ENCODE data around the gene HLTF.
"Not testable (repeated sequence)": the region's sequence is repeated elsewhere in the genome, so short reads cannot be mapped to it uniquely, and the experiment has no call there.

The HLTF gene

DNA sequence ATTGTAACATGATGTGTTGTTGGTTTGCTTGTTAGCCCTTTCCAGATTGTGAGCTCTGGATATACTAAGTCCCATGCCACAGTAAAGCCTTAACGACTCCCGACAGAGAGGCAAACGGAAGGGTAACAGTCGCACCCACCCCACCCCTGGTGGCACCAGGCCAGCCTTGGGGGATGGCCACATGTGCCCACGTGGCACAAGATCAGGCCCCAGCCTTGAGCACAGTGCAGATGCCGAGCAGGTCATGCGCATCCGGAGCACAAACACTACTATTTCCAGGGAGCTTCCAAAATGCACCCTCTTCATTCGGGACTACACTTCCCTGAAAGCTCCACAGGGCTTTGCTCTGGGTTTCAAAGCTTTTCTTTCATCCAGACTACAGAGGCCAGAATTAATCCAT lies 32.4 kb upstream of the HLTF start:
- Histone ChIP-seq H3K9ac (ENCODE audit: low read depth in 1 of 2, low read length in 2 of 2) (no peak overlapping the region), H3K27ac (ENCODE audit: low read depth in 2 of 2, low read length in 2 of 2) (no peak overlapping the region), H3K9me3 (ENCODE audit: control insufficient read depth in 2 of 2, low read length in 2 of 2) (no peaks in the 10 kb centered on the region), H3K27me3 (ENCODE audit: control insufficient read depth in 2 of 2, insufficient read depth in 2 of 2, low read length in 2 of 2) (no peaks in the 10 kb centered on the region), H3K4me3 (ENCODE audit: low read length in 2 of 2) (no peak overlapping the region), H3K36me3 (ENCODE audit: control insufficient read depth in 2 of 2, insufficient read depth in 2 of 2, low read length in 2 of 2) (no peaks in the 10 kb centered on the region), H3K4me1 (ENCODE audit: control insufficient read depth in 2 of 2, insufficient read depth in 2 of 2, low read length in 2 of 2) (no peaks in the 10 kb centered on the region)

DNA sequence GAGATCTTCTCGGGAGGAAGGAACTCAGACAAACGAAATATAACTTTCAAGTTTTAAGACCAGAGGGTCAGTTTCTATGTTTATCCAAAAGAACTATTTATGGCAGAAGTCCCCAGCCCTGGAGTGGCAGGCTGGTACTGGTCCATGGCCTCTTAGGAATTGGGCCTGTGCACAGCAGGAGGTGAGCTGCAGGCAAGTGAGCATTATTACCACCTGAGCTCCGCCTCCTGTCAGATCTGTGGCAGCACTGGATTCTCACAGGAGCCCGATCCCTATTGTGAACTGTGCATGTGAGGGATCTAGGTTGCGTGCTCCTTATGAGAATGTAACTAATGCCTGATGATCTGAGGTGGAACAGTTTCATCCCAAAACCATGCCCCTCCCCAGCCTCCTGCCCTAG lies 28.8 kb upstream of the HLTF start:
- Histone ChIP-seq H3K9ac (ENCODE audit: low read depth in 1 of 2, low read length in 2 of 2) (no peak overlapping the region), H3K36me3 (ENCODE audit: control insufficient read depth in 2 of 2, insufficient read depth in 2 of 2, low read length in 2 of 2) (no peaks in the 10 kb centered on the region), H3K27me3 (ENCODE audit: control insufficient read depth in 2 of 2, insufficient read depth in 2 of 2, low read length in 2 of 2) (no peaks in the 10 kb centered on the region), H3K4me3 (ENCODE audit: low read length in 2 of 2) (no peak overlapping the region), H3K9me3 (ENCODE audit: control insufficient read depth in 2 of 2, low read length in 2 of 2) (no peaks in the 10 kb centered on the region), H3K4me1 (ENCODE audit: control insufficient read depth in 2 of 2, insufficient read depth in 2 of 2, low read length in 2 of 2) (no peaks in the 10 kb centered on the region), H3K27ac (ENCODE audit: low read depth in 2 of 2, low read length in 2 of 2) (no peak overlapping the region)

DNA sequence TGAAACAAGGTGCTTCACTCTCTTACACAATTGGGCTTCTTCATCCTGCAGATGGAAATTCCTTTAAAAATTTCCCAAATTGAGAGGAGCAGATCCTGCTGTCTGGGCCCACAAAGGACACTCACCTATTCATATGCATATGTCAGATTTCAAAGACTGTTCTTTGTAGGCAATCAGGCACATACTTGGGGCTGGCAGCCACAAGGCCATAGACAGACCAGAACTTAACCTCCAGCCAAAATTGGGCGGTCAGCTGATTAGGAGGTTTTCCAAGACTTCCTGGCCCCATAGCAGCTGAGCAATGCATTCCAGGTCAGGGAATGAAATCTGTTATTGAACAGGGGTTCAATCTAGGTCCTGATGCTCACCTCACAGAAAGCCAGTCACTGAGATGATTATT lies 28.1 kb upstream of the HLTF start:
- Histone ChIP-seq H3K4me1 (ENCODE audit: control insufficient read depth in 2 of 2, insufficient read depth in 2 of 2, low read length in 2 of 2) (no peaks in the 10 kb centered on the region), H3K9ac (ENCODE audit: low read depth in 1 of 2, low read length in 2 of 2) (no peak overlapping the region), H3K9me3 (ENCODE audit: control insufficient read depth in 2 of 2, low read length in 2 of 2) (no peaks in the 10 kb centered on the region), H3K36me3 (ENCODE audit: control insufficient read depth in 2 of 2, insufficient read depth in 2 of 2, low read length in 2 of 2) (no peaks in the 10 kb centered on the region), H3K27ac (ENCODE audit: low read depth in 2 of 2, low read length in 2 of 2) (no peak overlapping the region), H3K4me3 (ENCODE audit: low read length in 2 of 2) (no peak overlapping the region), H3K27me3 (ENCODE audit: control insufficient read depth in 2 of 2, insufficient read depth in 2 of 2, low read length in 2 of 2) (no peaks in the 10 kb centered on the region)

DNA sequence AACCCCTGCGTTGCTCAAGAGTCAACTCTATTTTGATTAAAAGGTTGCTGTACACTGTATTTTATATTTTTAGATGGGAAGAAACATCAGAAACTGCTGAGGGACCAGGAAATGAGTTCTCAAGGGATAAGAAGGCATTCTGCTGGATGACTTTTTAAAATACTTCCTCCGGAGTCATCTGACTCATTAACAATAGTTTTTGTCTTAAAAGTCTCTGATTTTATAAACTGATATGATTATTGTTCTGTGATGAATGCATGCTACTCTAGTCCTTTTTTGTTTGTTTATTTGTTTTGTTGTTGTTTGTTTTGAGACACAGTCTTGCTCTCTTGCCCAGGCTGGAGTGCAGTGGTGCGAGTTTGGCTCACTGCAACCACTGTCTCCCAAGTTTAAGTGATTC lies 18.2 kb upstream of the HLTF start:
- H3K4me3 ChIP-seq (ENCODE audit: low read length in 2 of 2), result no peak overlapping the region
- no peaks in the 10 kb centered on the region for H3K27me3 ChIP-seq (ENCODE audit: control insufficient read depth in 2 of 2, insufficient read depth in 2 of 2, low read length in 2 of 2)
- no peak overlapping the region for H3K27ac ChIP-seq (ENCODE audit: low read depth in 2 of 2, low read length in 2 of 2)
- H3K36me3 ChIP-seq (ENCODE audit: control insufficient read depth in 2 of 2, insufficient read depth in 2 of 2, low read length in 2 of 2), result no peaks in the 10 kb centered on the region
- H3K9ac ChIP-seq (ENCODE audit: low read depth in 1 of 2, low read length in 2 of 2), result no peak overlapping the region
- H3K9me3 ChIP-seq (ENCODE audit: control insufficient read depth in 2 of 2, low read length in 2 of 2), result no peaks in the 10 kb centered on the region
- no peaks in the 10 kb centered on the region for H3K4me1 ChIP-seq (ENCODE audit: control insufficient read depth in 2 of 2, insufficient read depth in 2 of 2, low read length in 2 of 2)

DNA sequence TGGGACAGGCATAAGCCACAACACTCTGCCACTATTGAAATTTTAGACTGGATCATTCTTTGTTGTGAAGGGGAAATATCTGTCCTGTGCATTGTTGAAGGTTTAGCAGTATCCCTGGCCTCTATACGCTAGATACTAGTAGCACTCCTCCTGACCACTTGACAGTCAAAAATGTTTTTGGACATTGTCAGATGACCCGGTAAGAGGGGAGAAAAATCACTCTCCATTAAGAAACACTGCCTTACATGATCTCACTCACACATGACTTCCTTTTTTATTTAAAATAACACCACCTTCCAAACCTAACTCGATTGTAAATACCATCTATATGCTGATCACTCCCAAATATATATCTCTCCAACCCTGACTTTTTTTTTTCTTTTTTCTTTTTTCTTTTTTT lies 15.3 kb upstream of the HLTF start:
- H3K4me3 ChIP-seq (ENCODE audit: low read length in 2 of 2), result no peak overlapping the region
- H3K4me1 ChIP-seq (ENCODE audit: control insufficient read depth in 2 of 2, insufficient read depth in 2 of 2, low read length in 2 of 2), result no peaks in the 10 kb centered on the region

DNA sequence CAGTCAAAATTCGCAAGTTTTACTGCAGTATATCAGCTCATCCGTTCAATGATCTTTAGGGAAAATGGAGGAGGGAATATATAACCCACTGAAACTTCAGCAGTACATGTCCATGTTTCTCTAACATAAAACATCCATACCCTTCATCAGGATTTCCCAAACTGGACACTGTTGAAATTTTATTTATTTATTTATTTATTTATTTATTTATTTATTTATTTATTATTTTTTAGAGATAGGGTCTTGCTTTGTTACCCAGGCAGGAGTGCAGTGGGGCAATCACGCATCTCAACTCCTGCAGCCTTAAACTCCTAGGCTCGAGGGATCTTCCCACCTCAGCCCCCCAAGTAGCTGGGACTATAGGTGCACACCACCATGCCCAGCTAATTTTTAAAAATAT lies 14.8 kb upstream of the HLTF start:
- Histone ChIP-seq H3K9ac (ENCODE audit: low read depth in 1 of 2, low read length in 2 of 2) (no peak overlapping the region), H3K27ac (ENCODE audit: low read depth in 2 of 2, low read length in 2 of 2) (no peak overlapping the region), H3K36me3 (ENCODE audit: control insufficient read depth in 2 of 2, insufficient read depth in 2 of 2, low read length in 2 of 2) (no peaks in the 10 kb centered on the region), H3K4me3 (ENCODE audit: low read length in 2 of 2) (no peak overlapping the region), H3K4me1 (ENCODE audit: control insufficient read depth in 2 of 2, insufficient read depth in 2 of 2, low read length in 2 of 2) (no peaks in the 10 kb centered on the region), H3K27me3 (ENCODE audit: control insufficient read depth in 2 of 2, insufficient read depth in 2 of 2, low read length in 2 of 2) (no peaks in the 10 kb centered on the region), H3K9me3 (ENCODE audit: control insufficient read depth in 2 of 2, low read length in 2 of 2) (no peaks in the 10 kb centered on the region)

More for the DNA sequence above, 15.3 kb upstream of the HLTF start:
- H3K27ac ChIP-seq (ENCODE audit: low read depth in 2 of 2, low read length in 2 of 2), result no peak overlapping the region
- H3K9me3 ChIP-seq (ENCODE audit: control insufficient read depth in 2 of 2, low read length in 2 of 2), result no peaks in the 10 kb centered on the region
- H3K27me3 ChIP-seq (ENCODE audit: control insufficient read depth in 2 of 2, insufficient read depth in 2 of 2, low read length in 2 of 2), result no peaks in the 10 kb centered on the region
- H3K36me3 ChIP-seq (ENCODE audit: control insufficient read depth in 2 of 2, insufficient read depth in 2 of 2, low read length in 2 of 2), result no peaks in the 10 kb centered on the region
- no peak overlapping the region for H3K9ac ChIP-seq (ENCODE audit: low read depth in 1 of 2, low read length in 2 of 2)

DNA sequence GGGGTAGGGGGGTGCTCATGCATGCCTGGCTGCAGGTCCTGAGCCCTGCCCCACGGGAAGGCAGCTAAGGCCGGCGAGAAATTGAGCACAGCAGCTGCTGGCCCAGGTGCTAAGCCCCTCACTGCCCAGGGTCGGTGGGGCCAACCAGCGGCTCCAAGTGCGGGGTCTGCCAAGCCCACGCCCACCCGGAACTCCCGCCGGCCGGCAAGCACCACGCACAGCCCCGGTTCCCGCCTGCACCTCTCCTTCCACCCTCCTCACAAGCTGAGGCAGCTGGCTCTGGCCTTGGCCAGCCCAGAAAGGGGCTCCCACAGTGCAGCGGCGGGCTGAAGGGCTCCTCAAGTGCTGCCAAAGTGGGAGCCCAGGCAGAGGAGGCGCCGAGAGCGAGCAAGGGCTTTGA lies 11.7 kb upstream of the HLTF start:
- H3K4me3 ChIP-seq (ENCODE audit: low read length in 2 of 2); H3K9me3 ChIP-seq (ENCODE audit: control insufficient read depth in 2 of 2, low read length in 2 of 2); H3K36me3 ChIP-seq (ENCODE audit: control insufficient read depth in 2 of 2, insufficient read depth in 2 of 2, low read length in 2 of 2); H3K9ac ChIP-seq (ENCODE audit: low read depth in 1 of 2, low read length in 2 of 2); H3K27me3 ChIP-seq (ENCODE audit: control insufficient read depth in 2 of 2, insufficient read depth in 2 of 2, low read length in 2 of 2); H3K27ac ChIP-seq (ENCODE audit: low read depth in 2 of 2, low read length in 2 of 2); H3K4me1 ChIP-seq (ENCODE audit: control insufficient read depth in 2 of 2, insufficient read depth in 2 of 2, low read length in 2 of 2): not testable (repeated sequence)

DNA sequence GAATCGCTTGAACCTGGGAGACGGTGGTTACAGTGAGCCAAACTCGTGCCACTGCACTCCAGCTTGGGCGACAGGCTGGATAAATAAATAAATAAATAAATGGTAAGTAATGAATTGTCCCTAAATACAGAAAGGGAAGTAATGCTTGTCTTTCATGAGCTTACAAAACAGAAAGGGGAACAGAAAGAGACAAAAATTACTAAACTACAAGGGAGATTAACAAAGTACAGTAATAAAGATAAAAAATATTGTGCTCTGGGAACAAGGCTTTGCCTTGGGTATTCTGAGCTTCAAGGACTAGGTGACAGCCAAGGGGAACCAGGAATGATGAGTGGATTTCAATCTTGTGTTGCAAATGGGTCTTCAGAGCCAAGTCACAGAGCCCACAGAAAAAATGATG lies 9.2 kb upstream of the HLTF start:
- Histone ChIP-seq H3K27ac (ENCODE audit: low read depth in 2 of 2, low read length in 2 of 2) (no peak overlapping the region), H3K36me3 (ENCODE audit: control insufficient read depth in 2 of 2, insufficient read depth in 2 of 2, low read length in 2 of 2) (no peaks in the 10 kb centered on the region), H3K4me3 (ENCODE audit: low read length in 2 of 2) (no peak overlapping the region), H3K9ac (ENCODE audit: low read depth in 1 of 2, low read length in 2 of 2) (no peak overlapping the region), H3K4me1 (ENCODE audit: control insufficient read depth in 2 of 2, insufficient read depth in 2 of 2, low read length in 2 of 2) (no peaks in the 10 kb centered on the region), H3K27me3 (ENCODE audit: control insufficient read depth in 2 of 2, insufficient read depth in 2 of 2, low read length in 2 of 2) (no peaks in the 10 kb centered on the region), H3K9me3 (ENCODE audit: control insufficient read depth in 2 of 2, low read length in 2 of 2) (no peaks in the 10 kb centered on the region)

DNA sequence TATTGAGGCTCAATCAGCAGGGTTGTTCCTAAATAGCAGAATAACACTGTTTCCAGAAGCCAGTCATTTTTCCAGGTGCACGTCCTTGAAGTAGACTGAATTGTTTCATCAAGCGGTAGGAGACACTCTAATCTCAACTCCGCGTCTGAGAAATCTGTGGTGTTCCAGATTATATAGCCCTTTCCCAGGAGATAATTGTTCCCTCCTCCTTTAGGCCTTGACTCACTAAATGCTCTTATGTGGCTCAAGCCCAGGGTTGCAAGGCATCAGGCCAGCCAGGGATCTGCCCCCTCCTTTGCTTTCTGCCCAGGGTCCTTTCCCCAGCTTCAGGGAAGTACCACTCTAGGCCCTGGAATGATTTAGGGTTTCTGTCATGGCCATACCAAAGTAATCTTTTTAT lies 5.7 kb upstream of the HLTF start:
- no peak overlapping the region for H3K27ac ChIP-seq (ENCODE audit: low read depth in 2 of 2, low read length in 2 of 2)
- no peaks in the 10 kb centered on the region for H3K36me3 ChIP-seq (ENCODE audit: control insufficient read depth in 2 of 2, insufficient read depth in 2 of 2, low read length in 2 of 2)
- H3K27me3 ChIP-seq (ENCODE audit: control insufficient read depth in 2 of 2, insufficient read depth in 2 of 2, low read length in 2 of 2), result no peaks in the 10 kb centered on the region
- no peak overlapping the region for H3K4me3 ChIP-seq (ENCODE audit: low read length in 2 of 2)
- H3K4me1 ChIP-seq (ENCODE audit: control insufficient read depth in 2 of 2, insufficient read depth in 2 of 2, low read length in 2 of 2), result no peaks in the 10 kb centered on the region
- no peaks in the 10 kb centered on the region for H3K9me3 ChIP-seq (ENCODE audit: control insufficient read depth in 2 of 2, low read length in 2 of 2)
- H3K9ac ChIP-seq (ENCODE audit: low read depth in 1 of 2, low read length in 2 of 2), result no peak overlapping the region

DNA sequence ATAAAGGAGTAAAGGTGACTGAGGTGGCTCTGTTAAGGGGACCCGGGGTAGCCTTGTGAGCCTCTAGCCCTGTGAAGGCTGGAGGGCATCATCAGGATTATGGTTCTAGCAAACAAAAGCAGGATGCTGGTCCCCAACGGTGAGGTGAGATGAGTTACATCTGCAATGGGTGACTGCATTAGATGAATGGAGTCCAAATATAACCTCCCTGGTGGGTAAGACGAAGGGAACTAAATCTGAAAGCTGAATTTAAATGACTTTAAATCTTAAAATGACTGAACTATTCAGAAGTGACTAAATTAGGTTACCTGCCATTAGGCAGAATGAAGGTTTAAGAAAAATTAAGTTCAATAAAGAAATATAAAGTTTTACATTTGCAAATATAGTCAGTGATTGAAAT lies 4.6 kb upstream of the HLTF start:
- Histone ChIP-seq H3K9ac (ENCODE audit: low read depth in 1 of 2, low read length in 2 of 2) (no peak overlapping the region), H3K27me3 (ENCODE audit: control insufficient read depth in 2 of 2, insufficient read depth in 2 of 2, low read length in 2 of 2) (no peaks in the 10 kb centered on the region), H3K36me3 (ENCODE audit: control insufficient read depth in 2 of 2, insufficient read depth in 2 of 2, low read length in 2 of 2) (no peaks in the 10 kb centered on the region), H3K4me1 (ENCODE audit: control insufficient read depth in 2 of 2, insufficient read depth in 2 of 2, low read length in 2 of 2) (no peaks in the 10 kb centered on the region), H3K27ac (ENCODE audit: low read depth in 2 of 2, low read length in 2 of 2) (no peak overlapping the region), H3K4me3 (ENCODE audit: low read length in 2 of 2) (no peak overlapping the region), H3K9me3 (ENCODE audit: control insufficient read depth in 2 of 2, low read length in 2 of 2) (no peaks in the 10 kb centered on the region)

DNA sequence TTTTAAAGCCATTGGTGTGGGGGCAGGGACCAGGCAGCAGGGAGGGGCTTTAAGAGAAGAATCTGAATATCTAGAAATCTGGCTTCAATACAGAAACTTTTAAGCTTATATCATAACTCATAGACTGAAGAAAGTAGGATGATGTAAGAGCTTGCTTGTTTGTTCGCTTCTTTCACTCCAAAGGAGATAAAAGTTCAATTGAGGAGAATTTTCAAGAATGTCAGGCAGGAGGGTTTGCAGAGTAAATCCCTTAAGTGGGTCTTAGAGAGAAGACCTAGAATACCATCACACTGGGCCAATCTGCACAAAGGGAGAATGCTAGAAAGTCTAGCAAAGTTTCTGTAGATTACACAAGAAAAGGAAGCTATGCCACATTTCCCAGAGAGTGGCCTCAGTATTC lies 4.1 kb upstream of the HLTF start:
- H3K27me3 ChIP-seq (ENCODE audit: control insufficient read depth in 2 of 2, insufficient read depth in 2 of 2, low read length in 2 of 2), result no peaks in the 10 kb centered on the region
- H3K4me3 ChIP-seq (ENCODE audit: low read length in 2 of 2), result no peak overlapping the region

More for the DNA sequence above, 4.1 kb upstream of the HLTF start:
- no peak overlapping the region for H3K9ac ChIP-seq (ENCODE audit: low read depth in 1 of 2, low read length in 2 of 2)
- H3K27ac ChIP-seq (ENCODE audit: low read depth in 2 of 2, low read length in 2 of 2), result no peak overlapping the region
- H3K4me1 ChIP-seq (ENCODE audit: control insufficient read depth in 2 of 2, insufficient read depth in 2 of 2, low read length in 2 of 2), result peaks cover 2 to 3% of the 10 kb centered on the region in 2 donors
- H3K36me3 ChIP-seq (ENCODE audit: control insufficient read depth in 2 of 2, insufficient read depth in 2 of 2, low read length in 2 of 2), result no peaks in the 10 kb centered on the region
- H3K9me3 ChIP-seq (ENCODE audit: control insufficient read depth in 2 of 2, low read length in 2 of 2), result no peaks in the 10 kb centered on the region

Measured in mucosa of rectum (tissue), 2 donors.